EH (cell line): ENCODE results near the gene KCNK3.

Experiments
- DNase-seq: peaks from one replicate; pipeline ENCODE4 v3.0.0-alpha.2; 2015; ENCODE audit warnings: low read depth

Gene KCNK3

DNA sequence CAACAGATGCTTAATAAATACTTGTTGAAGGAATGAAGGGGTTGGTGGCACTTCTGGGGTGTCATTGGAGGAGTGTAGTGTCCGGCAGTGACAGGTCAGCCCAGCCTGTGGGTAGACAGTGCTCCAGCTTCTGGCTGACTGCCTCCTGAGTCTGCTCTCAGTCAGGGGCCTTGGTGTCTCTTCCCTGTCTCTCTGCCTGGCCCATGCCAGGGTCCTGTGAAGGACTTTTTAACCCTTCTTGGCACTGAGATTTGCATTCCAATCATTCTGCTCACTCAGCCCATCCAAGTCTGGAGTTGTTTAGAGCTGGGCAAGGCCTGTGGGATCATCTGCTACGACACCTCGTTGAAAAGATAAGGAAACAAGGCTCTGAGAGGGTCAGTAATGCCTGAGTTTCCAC is 1.4 kb upstream of the KCNK3 start:
- peak; percentile 29 for DNase-seq

DNA sequence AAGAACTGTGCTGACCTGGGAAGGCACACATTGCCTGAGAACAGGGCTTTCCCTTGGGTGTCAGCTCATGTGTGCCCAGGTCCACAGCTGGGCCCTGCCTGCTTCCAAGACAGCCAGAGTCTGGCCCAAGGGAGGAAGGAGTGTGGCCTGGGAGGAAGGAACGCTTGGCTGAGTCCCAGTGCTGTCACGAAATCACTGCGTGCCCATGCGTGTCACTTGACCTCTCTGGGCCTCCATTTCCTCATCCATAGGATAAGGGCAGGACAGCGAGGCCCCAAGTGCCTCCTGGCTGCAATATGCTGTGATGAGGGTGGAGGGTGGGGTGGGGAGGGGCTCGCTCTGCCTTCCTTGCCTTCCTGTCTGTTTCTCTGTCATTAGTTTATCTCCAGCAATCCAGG is 642 bp upstream of the KCNK3 start:
- peak; percentile 24 for DNase-seq

DNA sequence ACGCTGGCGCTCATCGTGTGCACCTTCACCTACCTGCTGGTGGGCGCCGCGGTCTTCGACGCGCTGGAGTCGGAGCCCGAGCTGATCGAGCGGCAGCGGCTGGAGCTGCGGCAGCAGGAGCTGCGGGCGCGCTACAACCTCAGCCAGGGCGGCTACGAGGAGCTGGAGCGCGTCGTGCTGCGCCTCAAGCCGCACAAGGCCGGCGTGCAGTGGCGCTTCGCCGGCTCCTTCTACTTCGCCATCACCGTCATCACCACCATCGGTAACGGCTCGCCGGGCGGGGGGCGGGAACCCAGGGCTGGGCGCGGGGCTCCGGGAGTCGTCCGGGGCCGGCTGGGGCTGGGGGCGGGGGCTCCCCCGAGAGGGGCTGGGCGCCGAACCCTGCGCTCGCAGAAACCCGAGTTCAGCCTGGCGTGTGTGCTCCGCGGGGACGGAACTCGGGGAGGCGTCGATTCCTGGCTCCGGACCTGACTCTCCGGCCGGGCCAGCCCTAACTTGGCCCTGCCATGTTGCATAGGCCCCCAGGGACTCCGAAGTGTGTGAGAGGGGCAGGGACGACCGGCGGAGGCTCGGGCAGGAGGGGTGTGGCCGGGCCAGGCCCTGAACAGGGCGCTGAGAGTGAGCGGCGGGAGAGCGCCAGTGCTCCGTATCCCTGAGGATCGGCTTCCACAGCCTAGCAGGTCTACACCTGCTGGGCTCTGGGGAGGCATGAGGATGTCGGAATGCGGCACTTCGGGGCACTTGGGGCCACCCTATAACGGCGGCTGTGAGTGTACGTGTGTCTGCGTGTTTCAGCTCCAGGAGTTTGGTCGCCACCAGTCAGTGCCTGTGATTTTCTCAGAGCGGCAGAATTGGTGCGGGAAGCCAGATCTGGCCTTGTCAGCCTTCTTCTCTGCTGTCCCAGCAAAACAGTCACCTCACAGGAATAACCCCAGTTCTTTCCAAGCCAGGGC is 651 bp downstream of the KCNK3 start:
- peak; percentile 51 for DNase-seq

DNA sequence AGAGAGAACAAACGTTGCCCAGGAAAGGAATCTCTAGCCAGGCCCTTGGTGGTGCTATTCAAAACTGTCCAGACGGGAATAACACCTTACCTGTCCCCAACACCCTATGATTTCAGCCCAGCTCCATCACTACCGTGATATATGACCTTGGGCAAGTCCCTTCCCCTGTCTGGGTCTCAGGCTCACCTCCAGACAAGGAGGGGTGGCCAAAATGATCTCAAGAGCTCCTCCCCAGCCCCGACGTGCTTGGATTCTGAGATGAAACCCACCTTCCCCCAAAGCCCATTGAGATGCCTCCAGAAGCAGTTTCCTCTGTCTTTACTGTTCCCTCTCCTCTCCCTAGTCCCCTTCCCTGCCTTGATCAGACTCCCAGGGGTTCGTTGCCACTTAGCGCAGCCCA is 1.5 kb downstream of the KCNK3 start:
- no peak for DNase-seq

DNA sequence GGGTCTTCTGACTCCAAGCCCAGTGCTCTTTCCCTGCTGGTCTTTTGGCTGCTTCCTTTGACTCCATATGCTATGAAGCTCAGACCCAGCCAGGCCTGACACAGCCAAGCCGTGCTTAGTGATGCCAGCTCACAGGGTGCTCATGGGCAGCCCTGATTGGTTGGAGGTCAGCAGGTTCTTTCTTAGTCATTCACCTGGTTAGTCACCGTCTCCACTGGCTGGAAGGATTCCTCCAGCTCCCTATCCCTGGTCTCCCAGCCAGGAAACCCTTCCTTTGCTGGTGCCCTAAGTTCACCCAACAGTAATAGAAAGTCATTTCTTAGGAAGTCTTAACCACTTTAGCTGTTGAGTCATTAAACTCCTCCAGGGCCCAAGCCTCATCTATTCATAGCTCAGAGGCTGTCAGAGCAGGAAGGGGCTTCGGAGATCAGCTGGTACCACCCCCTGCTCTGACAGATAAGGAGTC is 3.9 kb downstream of the KCNK3 start:
- DNase-seq = peak; percentile 95

DNA sequence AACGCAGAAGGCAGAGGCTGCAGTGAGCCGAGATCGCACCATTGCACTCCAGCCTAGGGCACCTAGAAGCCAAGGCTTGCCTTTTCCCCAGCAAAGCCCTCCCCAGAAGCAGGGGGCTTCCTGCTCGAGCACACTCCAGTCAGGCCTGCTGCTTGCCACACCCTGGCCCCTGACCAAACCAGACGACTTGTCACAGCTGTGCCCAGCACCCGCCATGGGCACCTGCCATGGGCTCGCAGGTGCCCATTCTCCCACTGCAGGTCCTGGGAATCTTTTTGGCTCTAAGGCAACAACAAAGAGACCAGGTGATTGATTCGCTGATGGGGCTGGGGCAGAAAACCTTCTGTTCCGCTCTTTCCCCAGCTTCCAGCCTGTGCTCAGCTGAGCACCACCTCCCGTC is 4.9 kb downstream of the KCNK3 start:
- DNase-seq = no peak

DNA sequence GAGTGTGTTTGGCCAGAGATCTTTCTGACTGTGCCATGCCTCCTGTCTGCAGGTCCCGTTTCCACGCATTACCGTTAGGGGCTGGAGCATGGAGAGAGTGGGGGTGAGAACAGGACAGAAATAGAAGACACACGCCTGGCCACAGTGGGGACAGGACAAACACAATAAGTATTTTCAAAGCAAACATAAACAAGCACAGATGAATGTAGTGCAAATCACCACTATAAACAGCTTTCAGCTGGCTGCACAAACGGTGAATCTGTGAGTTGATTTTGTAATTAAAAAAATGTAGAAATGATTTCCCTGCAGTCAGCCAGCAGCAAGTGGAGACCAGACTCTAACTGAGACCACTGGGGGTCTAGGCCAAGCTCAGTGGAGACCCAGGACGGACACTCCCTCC is 6.8 kb downstream of the KCNK3 start:
- DNase-seq = no peak

DNA sequence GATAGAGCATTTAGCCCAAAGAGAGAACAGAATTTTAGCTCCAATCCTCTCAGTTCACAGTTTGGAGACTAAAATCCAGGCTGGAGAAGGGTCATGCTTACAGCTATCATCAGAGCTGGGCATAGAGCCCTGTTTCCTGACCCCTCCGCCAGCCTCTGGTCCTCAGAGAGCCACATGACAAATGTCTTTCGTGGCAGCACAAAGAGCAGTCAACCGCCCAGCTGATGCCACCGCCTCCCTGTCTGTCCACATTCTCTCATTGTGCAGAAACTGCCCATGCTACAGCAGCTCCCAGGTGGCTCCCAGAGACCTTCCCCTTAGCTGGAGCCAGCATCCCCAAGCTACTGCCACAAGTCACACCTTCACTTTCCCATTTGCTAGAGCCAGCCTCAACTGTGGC is 7.6 kb downstream of the KCNK3 start:
- no peak for DNase-seq

DNA sequence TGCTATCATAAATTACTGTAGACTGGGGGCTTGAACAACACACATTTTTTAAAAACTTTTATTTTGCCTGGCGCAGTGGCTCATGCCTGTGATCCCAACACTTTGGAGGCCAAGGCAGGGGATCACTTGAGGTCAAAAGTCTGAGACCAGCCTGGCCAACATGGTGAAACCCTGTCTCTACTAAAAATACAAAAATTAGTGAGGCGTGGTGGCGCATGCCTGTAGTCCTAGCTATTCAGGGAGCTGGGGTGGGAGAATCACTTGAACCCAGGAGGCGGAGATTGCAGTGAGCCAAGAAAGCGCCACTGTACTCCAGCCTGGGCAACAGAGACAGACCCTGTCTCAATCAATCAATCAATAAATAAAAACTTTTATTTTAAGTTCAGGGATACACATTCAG is 9.1 kb downstream of the KCNK3 start:
- no peak for DNase-seq

DNA sequence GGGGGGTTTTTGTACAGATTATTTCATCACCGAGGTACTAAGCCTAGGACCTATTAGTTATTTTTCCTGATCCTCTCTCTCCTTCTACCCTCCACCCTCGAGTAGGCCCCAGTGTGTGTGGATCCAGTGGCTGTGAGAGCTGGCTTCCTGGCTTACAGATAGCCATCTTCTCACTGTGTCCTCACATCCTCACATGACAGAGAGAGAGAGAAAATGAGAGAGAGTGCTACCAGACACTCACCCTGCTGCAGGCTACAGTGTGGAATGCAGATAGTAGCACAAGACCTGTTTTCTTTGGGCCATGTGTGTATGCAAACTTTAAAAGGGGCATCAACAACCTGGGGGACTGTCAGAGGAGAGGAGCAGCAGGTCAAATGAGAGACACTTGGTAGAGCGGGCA is 9.5 kb downstream of the KCNK3 start:
- DNase-seq = peak; percentile 78

DNA sequence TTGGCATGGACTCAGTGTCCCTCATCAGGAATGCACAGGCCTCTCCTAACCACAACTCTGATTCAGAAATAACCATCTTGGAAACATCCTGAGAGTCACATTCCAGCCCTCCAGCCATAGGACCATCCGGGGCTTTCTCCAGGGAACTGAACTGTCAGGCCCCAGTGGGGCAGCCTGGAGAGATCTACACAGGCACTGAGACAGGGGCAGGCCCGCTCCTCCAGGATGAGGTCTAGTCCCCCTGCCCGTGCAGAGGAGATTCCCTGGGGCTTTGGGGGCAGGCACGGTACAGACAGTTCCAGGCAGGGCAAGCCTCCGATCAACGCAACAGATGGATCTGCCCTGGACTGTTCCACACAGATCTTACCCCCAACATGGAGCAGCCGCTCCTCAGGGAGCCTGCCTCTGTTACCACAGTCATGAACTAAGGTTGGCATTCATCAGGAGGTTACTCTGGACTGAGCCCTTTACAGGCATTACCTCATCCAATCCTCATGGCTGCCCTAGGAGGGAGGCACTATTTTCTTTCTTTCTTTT is 12.0 kb downstream of the KCNK3 start:
- DNase-seq = peak; percentile 95

DNA sequence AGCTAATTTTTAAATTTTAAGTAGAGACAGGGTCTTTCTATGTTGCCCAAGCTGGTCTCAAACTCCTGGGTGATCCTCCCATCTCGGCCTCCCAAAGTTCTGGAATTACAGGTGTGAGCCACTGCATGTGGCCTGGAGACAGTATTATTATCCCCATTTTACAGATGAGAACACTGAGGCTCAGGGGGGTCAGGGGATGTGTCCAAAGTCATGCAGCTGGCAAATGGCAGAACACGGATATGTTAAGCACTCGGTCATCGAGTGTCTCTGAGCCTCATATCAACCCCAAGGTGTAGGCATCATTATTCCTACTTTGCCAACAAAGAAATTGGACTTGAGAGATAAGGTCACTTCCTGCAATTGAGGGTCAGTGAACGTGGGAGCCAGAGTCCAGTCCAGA is 12.6 kb downstream of the KCNK3 start:
- DNase-seq = no peak

DNA sequence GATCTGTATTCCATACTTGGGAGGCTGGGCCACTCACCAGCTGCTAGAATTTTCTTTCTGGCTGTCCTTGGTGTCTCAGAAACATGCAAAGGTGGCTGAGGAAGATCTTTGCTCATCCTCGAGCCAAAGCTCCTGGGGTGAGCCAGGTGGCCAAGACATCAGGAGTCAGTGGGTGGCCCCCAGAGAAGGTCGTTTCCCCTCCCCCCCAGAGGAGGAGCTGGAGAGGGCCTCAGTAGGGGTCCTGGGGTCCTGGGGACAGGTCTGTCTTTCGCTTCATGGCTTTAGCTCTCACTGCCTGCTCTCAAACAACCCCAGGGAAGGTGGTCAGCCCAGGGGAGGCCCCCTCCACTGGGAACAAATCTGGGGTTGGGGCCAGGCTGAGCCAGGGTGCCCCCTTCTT is 13.6 kb downstream of the KCNK3 start:
- DNase-seq = no peak

DNA sequence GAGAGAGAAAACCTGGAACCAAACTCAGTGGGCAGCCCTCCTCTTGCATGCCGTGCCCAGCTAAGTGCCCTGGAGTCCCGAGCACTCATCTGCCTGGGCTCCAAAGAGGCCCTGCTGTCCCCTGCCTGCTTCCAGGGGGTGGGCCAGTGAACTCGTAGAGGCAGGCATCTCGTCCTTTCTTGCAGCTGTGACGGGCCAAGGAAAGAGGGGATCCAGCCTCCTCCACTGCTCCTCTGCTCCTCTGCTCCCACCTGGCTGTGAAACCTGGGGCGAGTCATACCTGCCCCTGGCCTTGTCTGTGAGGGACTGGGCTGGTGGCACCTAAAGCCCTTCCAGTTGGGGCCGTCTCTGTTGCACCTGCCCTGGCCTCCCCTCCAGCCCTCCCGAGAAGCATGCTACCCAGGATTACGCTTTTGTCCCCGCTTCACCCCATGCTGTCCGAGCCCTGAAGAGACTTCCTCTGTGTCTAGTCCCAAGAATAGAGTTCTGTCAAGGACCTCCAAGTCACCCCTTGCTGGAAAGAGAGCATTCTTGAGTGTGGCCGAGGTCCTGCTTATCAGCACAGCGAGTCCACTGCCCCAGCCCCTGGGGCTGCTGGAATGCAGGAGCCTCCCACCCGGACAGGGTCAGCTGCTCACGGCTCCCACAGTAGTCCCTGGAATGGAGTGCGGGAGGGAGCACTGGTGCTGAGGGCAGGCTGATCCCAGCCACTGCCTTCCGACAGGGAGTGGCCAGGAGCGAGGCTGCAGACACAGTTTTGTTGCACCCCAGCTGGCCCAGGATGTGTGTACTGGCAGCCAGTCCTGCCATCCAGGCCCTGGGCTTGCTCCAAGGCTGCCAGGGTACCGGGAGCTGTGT is 14.3 kb downstream of the KCNK3 start:
- peak; percentile 55 for DNase-seq

DNA sequence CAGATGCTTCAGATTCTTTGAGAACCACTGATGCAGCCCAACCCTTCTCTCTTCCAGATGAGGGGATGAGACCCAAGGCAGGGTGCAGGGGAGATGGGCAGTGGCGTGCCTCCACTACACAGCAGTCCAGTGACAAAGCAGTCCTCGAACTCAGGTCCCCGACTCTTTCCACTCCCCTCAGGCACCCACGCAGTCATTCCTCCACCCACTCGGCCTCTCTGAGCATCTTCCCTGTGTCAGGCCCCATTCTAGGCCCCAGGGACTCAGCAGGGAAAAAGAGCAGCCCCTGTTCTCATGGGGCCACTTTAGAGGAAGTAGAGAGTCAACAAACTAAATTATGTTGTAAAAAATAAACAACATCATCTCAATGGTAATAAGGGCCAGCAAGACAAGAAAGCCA is 15.2 kb downstream of the KCNK3 start:
- no peak for DNase-seq

DNA sequence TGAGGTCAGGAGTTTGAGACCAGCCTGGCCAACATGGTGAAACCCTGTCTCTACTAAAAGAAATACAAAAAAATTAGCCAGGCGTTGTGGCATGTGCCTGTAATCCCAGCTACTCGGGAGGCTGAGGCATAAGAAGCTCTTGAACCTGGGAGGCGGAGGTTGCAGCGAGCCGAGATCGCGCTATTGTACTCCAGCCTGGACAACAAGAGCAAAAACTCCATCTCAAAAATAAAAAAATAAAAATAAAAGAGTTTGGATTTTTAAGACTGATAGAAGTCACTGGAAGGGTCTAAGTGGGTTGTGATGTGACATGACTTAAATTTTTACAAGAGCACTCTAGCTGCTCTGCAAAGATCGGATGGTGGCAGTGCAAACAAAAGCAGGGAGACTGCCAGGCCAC is 15.9 kb downstream of the KCNK3 start:
- no peak for DNase-seq

DNA sequence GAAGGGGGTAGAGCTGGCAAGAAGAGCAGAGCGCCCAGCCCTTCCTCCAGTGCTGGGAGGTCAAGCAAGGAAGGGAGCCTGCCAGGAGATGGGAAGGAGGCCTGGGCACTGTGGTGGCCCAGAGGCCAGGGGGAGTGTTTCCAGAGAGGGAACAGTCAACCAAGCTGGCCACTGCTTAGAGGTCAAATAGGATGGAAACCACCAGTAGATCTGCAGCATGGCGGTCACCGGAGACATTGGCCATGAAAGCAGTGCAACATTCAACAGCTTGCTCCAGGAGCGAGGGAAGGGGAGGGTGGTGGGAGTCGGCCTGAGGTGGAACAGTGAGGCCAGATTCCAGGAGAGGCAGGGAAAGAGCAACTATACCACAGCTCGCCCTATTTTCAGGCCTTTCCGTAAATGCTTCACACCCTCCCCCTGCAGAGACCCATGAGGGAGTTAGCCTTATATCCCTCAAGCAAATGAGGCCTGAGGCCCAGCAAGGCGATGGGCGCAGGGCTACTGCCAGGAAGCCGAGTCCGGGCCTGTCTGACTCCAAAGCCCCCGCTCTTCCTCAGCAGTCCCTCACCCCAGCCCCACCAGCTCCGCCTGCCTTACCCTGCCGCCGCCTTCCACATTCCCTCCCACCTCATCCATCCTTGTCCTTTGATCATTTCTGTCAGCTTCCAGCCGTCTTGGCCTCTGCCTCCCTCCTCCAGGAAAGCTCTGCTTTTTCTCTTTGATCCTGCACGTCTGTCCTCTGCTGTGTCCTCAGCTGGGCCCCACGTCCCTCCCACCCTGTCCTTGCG is 17.0 kb downstream of the KCNK3 start:
- no peak for DNase-seq

DNA sequence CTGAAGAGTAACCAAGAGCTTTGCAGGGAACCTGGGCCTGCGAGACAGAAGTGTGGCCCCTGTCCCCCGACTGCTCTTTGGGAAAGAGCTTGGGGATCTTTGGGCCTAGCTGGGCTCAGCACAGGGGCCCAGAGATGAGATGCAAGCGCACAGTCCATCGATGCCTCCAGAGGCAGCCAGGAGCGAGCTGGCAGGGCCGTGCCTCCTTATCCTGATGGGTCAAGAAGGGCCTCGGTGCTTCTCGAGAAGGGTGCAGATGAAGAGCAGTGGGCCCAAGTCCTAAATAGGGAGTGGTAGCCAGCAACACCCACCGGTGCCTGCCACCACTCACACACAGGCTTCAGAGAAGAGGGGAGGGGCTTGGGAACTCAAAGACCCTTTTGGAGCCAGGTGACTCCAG is 17.6 kb downstream of the KCNK3 start:
- no peak for DNase-seq

DNA sequence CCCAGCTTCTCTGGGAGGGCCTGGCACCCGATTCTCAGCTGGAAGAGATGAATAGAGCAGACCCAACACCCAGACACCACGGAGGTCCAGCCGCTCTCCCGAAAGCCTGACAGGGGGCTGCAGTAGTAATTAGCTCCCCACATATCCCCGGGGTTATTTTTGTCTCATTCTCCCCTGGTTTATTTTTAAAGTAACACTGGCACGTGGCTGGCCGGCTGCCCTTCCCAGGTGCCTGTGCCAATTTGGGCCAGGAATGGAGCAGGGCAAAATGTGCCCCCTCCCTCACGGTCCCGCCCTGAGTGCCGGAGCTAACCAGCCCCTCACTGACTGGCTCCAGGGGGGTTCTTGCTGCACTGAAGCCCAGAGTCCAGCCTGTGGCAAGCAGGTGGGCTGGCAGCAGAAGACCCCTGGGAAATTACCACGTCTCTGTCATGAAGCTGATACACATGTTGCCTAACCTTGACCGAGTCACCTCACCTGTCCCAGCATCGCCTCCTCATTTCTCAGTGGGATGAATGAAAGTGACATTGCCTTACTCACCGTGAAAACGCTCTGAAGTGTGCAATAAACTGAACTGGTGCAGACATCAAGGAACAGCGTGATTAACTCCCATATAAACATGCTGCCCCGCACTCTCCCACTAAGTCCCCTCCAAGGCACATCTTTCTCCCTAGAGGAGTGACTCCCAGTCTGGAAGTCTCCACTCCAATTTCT is 18.4 kb downstream of the KCNK3 start:
- no peak for DNase-seq

DNA sequence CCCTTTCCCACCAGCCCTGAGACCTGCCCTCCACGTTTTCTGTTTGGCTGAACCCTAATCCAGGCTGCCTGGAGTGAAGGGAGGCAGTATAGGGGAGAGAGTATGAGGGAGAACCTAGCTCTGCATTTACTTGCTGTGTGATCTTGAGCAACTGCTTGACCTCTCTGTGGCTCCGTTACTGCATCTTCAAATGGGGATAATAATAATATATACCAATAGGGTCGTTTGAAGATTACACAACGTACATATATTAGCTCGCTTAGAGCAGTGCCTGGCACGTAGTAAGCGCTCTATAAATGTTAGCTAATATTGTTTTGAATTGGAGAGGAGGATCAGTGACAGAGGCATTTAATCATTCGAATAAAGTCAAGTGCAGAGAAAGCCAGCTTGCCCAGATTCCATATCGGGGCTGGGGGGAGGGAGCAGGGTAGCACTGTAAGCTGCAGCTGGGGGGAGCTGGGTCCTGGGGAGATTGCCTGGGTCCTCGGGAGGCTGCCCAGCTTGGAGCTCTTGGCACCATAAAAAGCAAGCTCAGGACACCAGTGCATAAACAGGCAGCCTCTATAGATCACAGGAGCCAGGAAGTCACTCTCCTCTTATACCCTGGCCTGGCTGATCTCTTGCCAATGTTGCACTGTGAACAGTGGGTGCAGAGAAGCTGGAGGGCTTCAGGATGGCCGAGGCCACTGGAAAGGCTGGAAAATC is 19.1 kb downstream of the KCNK3 start:
- DNase-seq = no peak
